ENCODE measurements around the gene ATP7A. TPM values are rescaled to one million over a fixed set of nuclear protein-coding genes. Genes with fewer than 3 reads are reported as not detected.

ATP7A gene
- total and polyA plus RNA-seq, 2 donors (not counting 1 experiment from before 2014, with no cell fraction given) = 2.7 to 12.4 TPM

GRCh38 chrX:77894921-77895886 is 15.3 kb upstream of the ATP7A start, which contains the start of gene MAGT1:
TSS of gene MAGT1 (minus strand) at chrX:77895435. CDS start at chrX:77895410, 25 bp downstream.
- intact Hi-C loops (cut with micrococcal nuclease) = loop anchor here (1.0 to 5.0 kb wide), 6 partner anchors 15 to 1723 kb away; partner anchors contain the start of genes ATP7A, ATRX, MAGEE1 and PBDC1
- WGBS (ENCODE audit: insufficient coverage) = 0% methylated on average over 11 of the region's 49 CpGs
- Histone ChIP-seq H3K9me3 (ENCODE audit: control extremely low read depth in 1 of 3, control insufficient read depth in 2 of 3, insufficient read depth in 1 of 3, low read length in 2 of 3) (peaks cover 0 to 5% (median 0%) of the 10 kb centered on the region in 3 donors), H3K27ac (ENCODE audit: low read length in 2 of 2) (peak within 1 kb of the TSS; percentile 97 to 98), H3K79me2 (ENCODE audit: control insufficient read depth, insufficient read depth, low read length) (peaks cover 41% of the 10 kb centered on the region), H3K36me3 (replicated peaks in 1 of 2; ENCODE audit: control extremely low read depth in 1 of 2, control insufficient read depth in 1 of 2, extremely low read depth in 1 of 2, insufficient read depth in 2 of 2, low read length in 1 of 2) (peaks cover 0 to 2% of the 10 kb centered on the region in 2 experiments), H3K27me3 (replicated peaks in 1 of 4; ENCODE audit: control extremely low read depth in 1 of 4, control insufficient read depth in 3 of 4, insufficient read depth in 4 of 4, low read length in 3 of 4) (no peaks in the 10 kb centered on the region), H3K9ac (ENCODE audit: low read length) (peak within 1 kb of the TSS; percentile 85), H3K4me2 (replicated peaks; ENCODE audit: low read depth, low read length, poor library complexity, severe bottlenecking) (peak within 1 kb of the TSS; percentile 68), H3K4me1 (ENCODE audit: control insufficient read depth in 2 of 2, insufficient read depth in 2 of 2, low read length in 2 of 2) (peaks cover 4 to 13% of the 10 kb centered on the region in 2 donors), H2AFZ (ENCODE audit: insufficient read depth, low read depth, low read length, poor library complexity, severe bottlenecking) (peak within 1 kb of the TSS; percentile 72), H3K4me3 (ENCODE audit: control extremely low read depth in 1 of 5, extremely low read depth in 1 of 5, insufficient read depth in 1 of 5, low read depth in 2 of 5, low read length in 4 of 5) (peak within 1 kb of the TSS; percentile 83 to 95 (median 92)), H4K20me1 (ENCODE audit: control insufficient read depth, insufficient read depth, low read length, poor library complexity, severe bottlenecking) (no peaks in the 10 kb centered on the region)
- Mint-ChIP-seq H3K27ac (peak within 1 kb of the TSS; percentile 98), H3K4me3 (peak within 1 kb of the TSS; percentile 96), H3K27me3 (no peaks in the 10 kb centered on the region), H3K4me1 (peaks cover 33% of the 10 kb centered on the region), H3K9me3 (ENCODE audit: insufficient read depth) (no peaks in the 10 kb centered on the region)
- ChIA-PET CTCF (interaction anchor here (0.9 to 1.5 kb wide), 2 partner anchors 10 to 130 kb away, joined by 4 read pairs; no protein-coding TSS in a partner anchor), POLR2A (interaction anchor here (1.0 kb wide), 1 partner anchor 15 kb away, joined by 4 read pairs; the partner anchor contains the start of gene ATP7A)
- DNase-seq = peak; percentile 95
- TF ChIP-seq EZH2 (IDR thresholded peaks at IDR 0.05; ENCODE audit: borderline replicate concordance, insufficient read depth, low read depth, low read length, poor library complexity, severe bottlenecking) = no peak
- TF ChIP-seq, protein P1, sequence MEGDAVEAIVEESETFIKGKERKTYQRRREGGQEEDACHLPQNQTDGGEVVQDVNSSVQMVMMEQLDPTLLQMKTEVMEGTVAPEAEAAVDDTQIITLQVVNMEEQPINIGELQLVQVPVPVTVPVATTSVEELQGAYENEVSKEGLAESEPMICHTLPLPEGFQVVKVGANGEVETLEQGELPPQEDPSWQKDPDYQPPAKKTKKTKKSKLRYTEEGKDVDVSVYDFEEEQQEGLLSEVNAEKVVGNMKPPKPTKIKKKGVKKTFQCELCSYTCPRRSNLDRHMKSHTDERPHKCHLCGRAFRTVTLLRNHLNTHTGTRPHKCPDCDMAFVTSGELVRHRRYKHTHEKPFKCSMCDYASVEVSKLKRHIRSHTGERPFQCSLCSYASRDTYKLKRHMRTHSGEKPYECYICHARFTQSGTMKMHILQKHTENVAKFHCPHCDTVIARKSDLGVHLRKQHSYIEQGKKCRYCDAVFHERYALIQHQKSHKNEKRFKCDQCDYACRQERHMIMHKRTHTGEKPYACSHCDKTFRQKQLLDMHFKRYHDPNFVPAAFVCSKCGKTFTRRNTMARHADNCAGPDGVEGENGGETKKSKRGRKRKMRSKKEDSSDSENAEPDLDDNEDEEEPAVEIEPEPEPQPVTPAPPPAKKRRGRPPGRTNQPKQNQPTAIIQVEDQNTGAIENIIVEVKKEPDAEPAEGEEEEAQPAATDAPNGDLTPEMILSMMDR (IDR thresholded peaks at IDR 0.05) = no peak
- ATAC-seq (ENCODE audit: low read depth) = peak; percentile 84

Measured in B cell (primary cell).